ENCODE measurements around the gene HYAL2.

DNA sequence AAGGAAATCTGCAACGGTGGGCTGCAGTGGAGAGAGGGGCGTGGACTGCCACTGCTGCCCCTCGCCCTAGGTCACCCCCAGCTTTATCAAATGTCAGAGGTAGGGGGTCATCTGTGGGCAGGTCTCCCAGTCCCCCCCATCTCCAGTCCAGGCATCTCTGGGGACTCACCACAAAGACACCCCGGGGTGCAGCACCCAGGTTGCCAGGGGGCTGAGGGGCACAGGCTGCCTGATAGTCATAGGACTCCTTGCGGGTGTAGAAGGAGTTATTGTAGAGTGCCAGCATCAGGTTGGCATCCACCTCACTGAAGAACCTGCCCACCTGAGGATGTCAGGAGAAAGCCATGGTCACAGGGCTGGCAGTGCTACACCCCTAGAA, 43.3 kb upstream of the HYAL2 start:
- TF ChIP-seq, protein P1, sequence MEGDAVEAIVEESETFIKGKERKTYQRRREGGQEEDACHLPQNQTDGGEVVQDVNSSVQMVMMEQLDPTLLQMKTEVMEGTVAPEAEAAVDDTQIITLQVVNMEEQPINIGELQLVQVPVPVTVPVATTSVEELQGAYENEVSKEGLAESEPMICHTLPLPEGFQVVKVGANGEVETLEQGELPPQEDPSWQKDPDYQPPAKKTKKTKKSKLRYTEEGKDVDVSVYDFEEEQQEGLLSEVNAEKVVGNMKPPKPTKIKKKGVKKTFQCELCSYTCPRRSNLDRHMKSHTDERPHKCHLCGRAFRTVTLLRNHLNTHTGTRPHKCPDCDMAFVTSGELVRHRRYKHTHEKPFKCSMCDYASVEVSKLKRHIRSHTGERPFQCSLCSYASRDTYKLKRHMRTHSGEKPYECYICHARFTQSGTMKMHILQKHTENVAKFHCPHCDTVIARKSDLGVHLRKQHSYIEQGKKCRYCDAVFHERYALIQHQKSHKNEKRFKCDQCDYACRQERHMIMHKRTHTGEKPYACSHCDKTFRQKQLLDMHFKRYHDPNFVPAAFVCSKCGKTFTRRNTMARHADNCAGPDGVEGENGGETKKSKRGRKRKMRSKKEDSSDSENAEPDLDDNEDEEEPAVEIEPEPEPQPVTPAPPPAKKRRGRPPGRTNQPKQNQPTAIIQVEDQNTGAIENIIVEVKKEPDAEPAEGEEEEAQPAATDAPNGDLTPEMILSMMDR (IDR thresholded peaks at IDR 0.05): no peak
- no peak for TF ChIP-seq POLR2A (IDR thresholded peaks at IDR 0.05)
- TF ChIP-seq EP300 (IDR thresholded peaks at IDR 0.05): no peak

Data from ovary (tissue), 3 donors.